SU-DHL-6 (cell line): ENCODE results near the gene ARHGEF4.

Experiments
- H2AFZ ChIP-seq: fragments of 200-600 bp; sonication (generic); 2 replicates; pipeline ENCODE4 v1.6.1; 2014; ENCODE audit warnings: low read depth, mild to moderate bottlenecking, moderate library complexity, mixed read lengths, antibody characterized with exemption, low read length; ENCODE audit not compliant: severe bottlenecking
- H3F3A ChIP-seq: fragments of 200-600 bp; shearing (Covaris generic); 2 replicates; pipeline ENCODE4 v1.6.0; 2016; ENCODE audit warnings: antibody characterized with exemption, mild to moderate bottlenecking; ENCODE audit not compliant: insufficient read depth
- H3K27ac ChIP-seq: fragments of 200-600 bp; sonication (generic); 2 replicates; pipeline ENCODE4 v1.5.1; 2016; ENCODE audit warnings: low read depth, mild to moderate bottlenecking, low read length, moderate library complexity, mixed read lengths
- H3K27me3 ChIP-seq: fragments of 200-600 bp; sonication (generic), shearing (Covaris generic); 2 replicates; pipeline ENCODE4 v1.6.0; 2014; ENCODE audit warnings: mild to moderate bottlenecking, low read length
- H3K36me3 ChIP-seq: fragments of 200-600 bp; sonication (generic); 2 replicates; pipeline ENCODE4 v1.6.1; 2014; ENCODE audit warnings: mild to moderate bottlenecking, low read length, mixed read lengths
- H3K4me2 ChIP-seq: fragments of 300-600, 200-600 bp; shearing (Covaris generic), sonication (generic); 2 replicates; pipeline ENCODE4 v1.6.0; 2014; ENCODE audit warnings: low read length, low read depth, mild to moderate bottlenecking; ENCODE audit not compliant: poor library complexity, severe bottlenecking
- H3K4me3 ChIP-seq: fragments of 200-600 bp; sonication (generic); 2 replicates; pipeline ENCODE4 v1.5.1; 2014; ENCODE audit warnings: antibody characterized with exemption, low read length, mild to moderate bottlenecking, mixed read lengths; ENCODE audit not compliant: insufficient read depth, poor library complexity, severe bottlenecking
- H3K79me2 ChIP-seq: fragments of 200-600 bp; sonication (generic); 2 replicates; pipeline ENCODE4 v1.6.1; 2014; ENCODE audit warnings: mild to moderate bottlenecking, low read length, moderate library complexity; ENCODE audit not compliant: insufficient read depth
- H3K9ac ChIP-seq: fragments of 200-600 bp; sonication (generic); 2 replicates; pipeline ENCODE4 v1.7.0; 2014; ENCODE audit warnings: mild to moderate bottlenecking, low read length
- H3K9me2 ChIP-seq: fragments of 200-600 bp; sonication (generic); replicated peaks from 2 replicates; pipeline ENCODE4 v1.6.1; 2014; ENCODE audit warnings: low read length; ENCODE audit not compliant: insufficient read depth
- H3K9me3 ChIP-seq: fragments of 200-600 bp; sonication (generic); 2 replicates; pipeline ENCODE4 v1.6.1; 2014; ENCODE audit warnings: low read length, mixed read lengths; ENCODE audit not compliant: insufficient read depth
- H4K20me1 ChIP-seq: fragments of 200-600 bp; sonication (generic); 2 replicates; pipeline ENCODE4 v1.6.1; 2014; ENCODE audit warnings: low read depth, mild to moderate bottlenecking, antibody characterized with exemption, low read length, moderate library complexity, mixed read lengths
- EZH2phosphoT487 ChIP-seq: fragments of 200-600 bp; sonication (generic), shearing (Covaris generic); conservative IDR thresholded peaks from 2 replicates; pipeline ENCODE4 v1.6.1; 2018; ENCODE audit warnings: mild to moderate bottlenecking, antibody characterized with exemption, low read length, moderate library complexity, mixed read lengths
- TF ChIP-seq, protein P1 (sequence below): fragments of 200-600 bp; sonication (generic); IDR thresholded peaks from one replicate; pipeline ENCODE4 v1.5.1; 2017; ENCODE audit warnings: antibody characterized with exemption, mild to moderate bottlenecking, low read length, moderate library complexity; ENCODE audit not compliant: insufficient read depth, poor library complexity, severe bottlenecking

Gene ARHGEF4

DNA sequence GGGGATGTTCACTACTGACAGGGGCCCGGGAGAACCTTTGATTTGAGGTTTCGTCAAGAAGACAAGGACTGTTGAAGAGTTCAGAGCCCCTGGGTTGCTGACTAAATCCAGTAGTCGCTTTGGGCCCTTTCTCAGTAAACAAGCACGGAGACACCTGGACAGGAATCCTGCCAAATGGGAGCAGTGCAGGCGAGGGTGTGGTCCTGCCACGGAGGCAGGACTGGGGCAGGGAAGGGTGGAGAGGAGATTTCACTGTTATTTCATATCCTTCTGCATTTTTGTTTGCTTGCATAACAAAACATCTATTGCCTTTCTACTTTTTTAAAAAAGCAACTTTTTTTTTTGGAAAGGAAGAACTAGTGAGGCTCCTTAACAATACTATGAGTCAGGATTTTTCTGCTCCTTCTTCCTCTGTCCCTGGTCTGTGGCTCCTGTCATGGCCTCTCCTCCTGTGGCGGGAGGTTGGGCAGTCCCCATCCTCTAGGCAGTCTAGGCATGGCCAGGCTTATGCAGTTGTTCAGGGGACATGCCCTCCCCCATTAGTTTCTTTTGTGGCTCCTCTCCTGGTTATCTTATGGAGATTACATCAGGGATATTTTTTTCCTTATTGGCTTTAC is 57.7 kb downstream of the ARHGEF4 start:
- no peaks in the 10 kb centered on the region for H4K20me1 ChIP-seq
- H3K9me2 ChIP-seq, result no peaks in the 10 kb centered on the region
- no peak overlapping the region for H3K4me2 ChIP-seq
- H3K9me3 ChIP-seq, result no peaks in the 10 kb centered on the region
- no peak overlapping the region for H3K4me3 ChIP-seq
- no peak overlapping the region for H2AFZ ChIP-seq
- H3K9ac ChIP-seq, result no peak overlapping the region
- no peaks in the 10 kb centered on the region for H3K79me2 ChIP-seq
- TF ChIP-seq EZH2phosphoT487, result no peak
- TF ChIP-seq, protein P1, sequence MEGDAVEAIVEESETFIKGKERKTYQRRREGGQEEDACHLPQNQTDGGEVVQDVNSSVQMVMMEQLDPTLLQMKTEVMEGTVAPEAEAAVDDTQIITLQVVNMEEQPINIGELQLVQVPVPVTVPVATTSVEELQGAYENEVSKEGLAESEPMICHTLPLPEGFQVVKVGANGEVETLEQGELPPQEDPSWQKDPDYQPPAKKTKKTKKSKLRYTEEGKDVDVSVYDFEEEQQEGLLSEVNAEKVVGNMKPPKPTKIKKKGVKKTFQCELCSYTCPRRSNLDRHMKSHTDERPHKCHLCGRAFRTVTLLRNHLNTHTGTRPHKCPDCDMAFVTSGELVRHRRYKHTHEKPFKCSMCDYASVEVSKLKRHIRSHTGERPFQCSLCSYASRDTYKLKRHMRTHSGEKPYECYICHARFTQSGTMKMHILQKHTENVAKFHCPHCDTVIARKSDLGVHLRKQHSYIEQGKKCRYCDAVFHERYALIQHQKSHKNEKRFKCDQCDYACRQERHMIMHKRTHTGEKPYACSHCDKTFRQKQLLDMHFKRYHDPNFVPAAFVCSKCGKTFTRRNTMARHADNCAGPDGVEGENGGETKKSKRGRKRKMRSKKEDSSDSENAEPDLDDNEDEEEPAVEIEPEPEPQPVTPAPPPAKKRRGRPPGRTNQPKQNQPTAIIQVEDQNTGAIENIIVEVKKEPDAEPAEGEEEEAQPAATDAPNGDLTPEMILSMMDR, result no peak
- no peaks in the 10 kb centered on the region for H3F3A ChIP-seq
- H3K27me3 ChIP-seq, result 0 out of 2 replicates have a peak, but pooled peaks cover 3% of the 10 kb centered on the region
- H3K27ac ChIP-seq, result no peak overlapping the region
- H3K36me3 ChIP-seq, result no peaks in the 10 kb centered on the region

DNA sequence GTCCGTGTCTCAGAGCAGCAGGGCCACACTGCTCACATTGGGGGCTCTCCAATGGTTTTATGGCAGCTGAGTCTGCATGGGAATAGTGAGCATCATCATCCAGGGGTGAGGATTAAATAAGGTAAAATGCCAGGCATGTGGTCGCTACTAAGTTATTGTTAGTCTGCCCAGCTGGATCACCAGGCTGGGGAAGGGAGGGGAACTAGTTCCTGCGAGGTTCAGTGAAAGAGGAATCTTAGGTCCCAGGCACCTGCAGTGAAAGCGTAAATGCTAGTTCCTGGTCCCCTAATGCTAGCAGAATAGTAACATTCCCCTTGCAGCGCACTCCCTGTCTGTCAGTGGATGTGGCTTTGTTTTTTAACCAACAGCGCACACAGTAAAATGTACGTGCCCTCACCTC is 60.1 kb downstream of the ARHGEF4 start:
- Histone ChIP-seq H3K79me2 (no peaks in the 10 kb centered on the region), H3K4me2 (no peak overlapping the region), H3K9me2 (no peaks in the 10 kb centered on the region), H4K20me1 (no peaks in the 10 kb centered on the region), H3K36me3 (no peaks in the 10 kb centered on the region), H3K27ac (no peak overlapping the region), H3K4me3 (no peak overlapping the region), H2AFZ (no peak overlapping the region), H3F3A (no peaks in the 10 kb centered on the region), H3K9ac (no peak overlapping the region), H3K9me3 (no peaks in the 10 kb centered on the region), H3K27me3 (no peaks in the 10 kb centered on the region)
- TF ChIP-seq, protein P1, result no peak
- no peak for TF ChIP-seq EZH2phosphoT487

DNA sequence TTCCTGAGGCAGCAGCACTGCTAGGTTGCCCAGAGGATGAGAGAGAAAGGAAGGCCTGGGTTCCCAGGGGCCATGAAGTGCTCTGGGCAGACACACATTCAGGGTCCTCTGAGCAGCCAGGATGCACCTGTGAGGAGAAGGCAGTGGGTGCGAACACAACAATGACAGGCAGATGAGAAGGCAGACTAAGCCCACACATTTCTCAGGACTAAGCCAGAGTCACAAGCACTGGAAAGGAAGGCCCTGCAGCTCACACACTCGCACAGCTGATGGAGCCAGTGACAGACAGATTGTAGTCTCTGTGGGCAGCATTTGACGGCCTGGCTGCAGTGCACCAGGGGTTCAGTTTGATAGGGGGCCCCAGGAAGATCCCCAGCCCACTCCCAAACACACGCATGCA is 61.8 kb downstream of the ARHGEF4 start:
- Histone ChIP-seq H4K20me1 (no peaks in the 10 kb centered on the region), H3K79me2 (no peaks in the 10 kb centered on the region), H3K9me3 (no peaks in the 10 kb centered on the region), H3K27me3 (no peaks in the 10 kb centered on the region), H3K9ac (no peak overlapping the region), H3K27ac (no peak overlapping the region), H2AFZ (no peak overlapping the region), H3K4me2 (no peak overlapping the region), H3F3A (no peaks in the 10 kb centered on the region), H3K4me3 (no peak overlapping the region), H3K9me2 (no peaks in the 10 kb centered on the region), H3K36me3 (no peaks in the 10 kb centered on the region)
- TF ChIP-seq EZH2phosphoT487, result no peak

DNA sequence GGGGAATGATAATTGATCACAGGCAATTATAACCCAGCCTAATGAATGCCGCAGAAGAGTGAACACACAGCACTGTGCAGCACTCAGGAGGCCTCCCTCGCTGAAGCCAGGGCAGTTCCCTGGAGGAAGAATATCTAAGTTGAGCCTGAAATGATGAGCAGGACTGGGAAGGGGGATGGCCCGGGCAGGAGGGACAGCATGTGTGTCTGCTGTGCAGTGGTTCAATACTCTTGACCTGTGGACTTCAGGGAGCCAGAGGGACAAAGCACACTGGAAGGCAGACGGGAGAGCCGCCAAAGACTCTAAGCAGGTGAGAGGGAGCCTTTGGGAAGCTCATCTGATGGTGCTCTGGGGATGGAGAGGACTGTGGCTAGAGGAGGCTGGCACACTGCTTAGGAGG is 62.6 kb downstream of the ARHGEF4 start:
- H3K9me3 ChIP-seq, result no peaks in the 10 kb centered on the region
- no peaks in the 10 kb centered on the region for H3K79me2 ChIP-seq
- no peaks in the 10 kb centered on the region for H3F3A ChIP-seq
- H3K27me3 ChIP-seq, result no peaks in the 10 kb centered on the region
- no peak overlapping the region for H3K9ac ChIP-seq
- no peak for TF ChIP-seq EZH2phosphoT487
- TF ChIP-seq, protein P1, result no peak
- no peaks in the 10 kb centered on the region for H3K36me3 ChIP-seq
- no peaks in the 10 kb centered on the region for H4K20me1 ChIP-seq
- no peak overlapping the region for H3K27ac ChIP-seq
- H3K4me3 ChIP-seq, result no peak overlapping the region
- no peak overlapping the region for H2AFZ ChIP-seq
- no peak overlapping the region for H3K4me2 ChIP-seq
- no peaks in the 10 kb centered on the region for H3K9me2 ChIP-seq
